Right renal pelvis (tissue), 4 donors: ENCODE measurements around the gene BMPER. TPM values are rescaled to one million over a fixed set of nuclear protein-coding genes. Genes with fewer than 3 reads are reported as not detected.
A peak's percentile ranks its signal among the peaks of the same experiment; 100 is the strongest.

Source experiments
- DNase-seq, 4 donors: peaks; one replicate each; pipeline ENCODE4 v3.0.0-alpha.2; 2013; ENCODE audit warnings: low read depth in 4 of 4, low spot score in 3 of 4, missing footprints in 1 of 4
- polyA plus RNA-seq, 4 donors: library from polyadenylated mRNA; unstranded; fragments of 120-200 nt; gene quantifications; one replicate each; pipeline ENCODE4 v1.2.1, GENCODE V29; 2013; ENCODE audit not compliant: insufficient read length in 4 of 4

The BMPER gene
- polyA plus RNA-seq, 4 donors = 12.9 to 22.8 (median 21.2) TPM

GRCh38 chr7:34057956-34058355 lies 152.6 kb downstream of the BMPER start:
- no peak for DNase-seq

GRCh38 chr7:34058801-34059135 lies 153.4 kb downstream of the BMPER start:
- DNase-seq = no peak

GRCh38 chr7:34059136-34059828 lies 153.9 kb downstream of the BMPER start:
- no peak for DNase-seq

- DNase-seq = no peak
Measured at GRCh38 chr7:34060196-34060947, 155.0 kb downstream of the BMPER start.

GRCh38 chr7:34061149-34061548 lies 155.8 kb downstream of the BMPER start:
- no peak for DNase-seq

- DNase-seq = no peak
Measured at GRCh38 chr7:34062341-34062740, 157.0 kb downstream of the BMPER start.

GRCh38 chr7:34062826-34063225 lies 157.5 kb downstream of the BMPER start:
- DNase-seq = no peak

GRCh38 chr7:34064519-34065158 lies 159.3 kb downstream of the BMPER start:
- no peak for DNase-seq

- no peak for DNase-seq
Measured at GRCh38 chr7:34066411-34066810, 161.1 kb downstream of the BMPER start.

- no peak for DNase-seq
Measured at GRCh38 chr7:34067005-34067778, 161.9 kb downstream of the BMPER start.

- no peak for DNase-seq
Measured at GRCh38 chr7:34069676-34070075, 164.3 kb downstream of the BMPER start.

GRCh38 chr7:34070511-34071323 lies 165.4 kb downstream of the BMPER start:
- peak in 1 of 4 donors; percentile 18 for DNase-seq

- DNase-seq = no peak
Measured at GRCh38 chr7:34073676-34074075, 168.3 kb downstream of the BMPER start.

GRCh38 chr7:34074421-34074820 lies 169.1 kb downstream of the BMPER start:
- DNase-seq = no peak

GRCh38 chr7:34075523-34076370 lies 170.4 kb downstream of the BMPER start:
- no peak for DNase-seq

- DNase-seq = no peak
Measured at GRCh38 chr7:34077168-34077567, 171.8 kb downstream of the BMPER start.

- no peak for DNase-seq
Measured at GRCh38 chr7:34078864-34079263, 173.5 kb downstream of the BMPER start.

GRCh38 chr7:34080513-34080912 lies 175.2 kb downstream of the BMPER start:
- DNase-seq = no peak

GRCh38 chr7:34081935-34082334 lies 176.6 kb downstream of the BMPER start:
- no peak for DNase-seq
